ENCODE measurements around the gene ENPP1. TPM values are rescaled to one million over a fixed set of nuclear protein-coding genes. Genes with fewer than 3 reads are reported as not detected.
"Not testable (repeated sequence)": the region's sequence is repeated elsewhere in the genome, so short reads cannot be mapped to it uniquely, and the experiment has no call there.

ENPP1 gene
- total and polyA plus RNA-seq, 2 donors (not counting 1 experiment from before 2014, with no cell fraction given) = 48.6 to 85.4 TPM

- Histone ChIP-seq H3K27me3 (ENCODE audit: control insufficient read depth, insufficient read depth, low read length) (no peaks in the 10 kb centered on the region), H3K4me2 (ENCODE audit: extremely low read depth, insufficient read depth, low read length) (peak overlapping the region; percentile 46), H3K4me1 (ENCODE audit: control insufficient read depth, extremely low read depth, insufficient read depth, low read length) (peaks cover 5% of the 10 kb centered on the region), H3K4me3 (replicated peaks in 1 of 4; ENCODE audit: control extremely low read depth in 1 of 4, insufficient read depth in 1 of 4, low read depth in 3 of 4, low read length in 4 of 4) (no peak overlapping the region), H3K27ac (ENCODE audit: insufficient read depth, low read length) (no peak overlapping the region), H3K9me3 (ENCODE audit: control insufficient read depth, insufficient read depth, low read depth, low read length) (no peaks in the 10 kb centered on the region), H3K9ac (ENCODE audit: insufficient read depth, low read length) (no peak overlapping the region), H3K79me2 (ENCODE audit: control insufficient read depth, insufficient read depth, low read length) (no peaks in the 10 kb centered on the region), H2AFZ (ENCODE audit: low read length) (no peak overlapping the region), H3K36me3 (ENCODE audit: control insufficient read depth, insufficient read depth, low read length) (no peaks in the 10 kb centered on the region), H4K20me1 (ENCODE audit: control insufficient read depth, extremely low read depth, insufficient read depth, low read length) (no peaks in the 10 kb centered on the region)
- TF ChIP-seq CTCF (conservative IDR thresholded peaks at IDR 0.05 in 1 of 2, IDR thresholded peaks at IDR 0.05 in 1 of 2; ENCODE audit: low read depth in 1 of 2, low read length in 2 of 2) (no peak), EZH2 (IDR thresholded peaks at IDR 0.05; ENCODE audit: low read length, missing control alignments) (no peak)
- peak; percentile 24 to 68 for DNase-seq (ENCODE audit: low read depth in 2 of 2)
Measured at GRCh38 chr6:131911951-131912350, 104.1 kb downstream of the ENPP1 start.

- DNase-seq (ENCODE audit: low read depth in 2 of 2) = peak; percentile 45 to 57
- no peak overlapping the region for H2AFZ ChIP-seq (ENCODE audit: low read length)
Measured at GRCh38 chr6:131914234-131914633, 106.4 kb downstream of the ENPP1 start.

GRCh38 chr6:131914967-131915751 is 107.3 kb downstream of the ENPP1 start:
- no peaks in the 10 kb centered on the region for H3K9me3 ChIP-seq (ENCODE audit: control insufficient read depth, insufficient read depth, low read depth, low read length)
- no peak overlapping the region for H3K4me3 ChIP-seq (replicated peaks in 1 of 4; ENCODE audit: control extremely low read depth in 1 of 4, insufficient read depth in 1 of 4, low read depth in 3 of 4, low read length in 4 of 4)
- no peak overlapping the region for H3K9ac ChIP-seq (ENCODE audit: insufficient read depth, low read length)
- H2AFZ ChIP-seq (ENCODE audit: low read length) = peak overlapping the region; percentile 49
- H3K4me1 ChIP-seq (ENCODE audit: control insufficient read depth, extremely low read depth, insufficient read depth, low read length) = peaks cover 5% of the 10 kb centered on the region
- no peaks in the 10 kb centered on the region for H4K20me1 ChIP-seq (ENCODE audit: control insufficient read depth, extremely low read depth, insufficient read depth, low read length)
- H3K4me2 ChIP-seq (ENCODE audit: extremely low read depth, insufficient read depth, low read length) = no peak overlapping the region
- no peaks in the 10 kb centered on the region for H3K36me3 ChIP-seq (ENCODE audit: control insufficient read depth, insufficient read depth, low read length)
- peak; percentile 78 to 89 for DNase-seq (ENCODE audit: low read depth in 2 of 2)
- H3K79me2 ChIP-seq (ENCODE audit: control insufficient read depth, insufficient read depth, low read length) = no peaks in the 10 kb centered on the region
- no peak for TF ChIP-seq EZH2 (IDR thresholded peaks at IDR 0.05; ENCODE audit: low read length, missing control alignments)
- peak; percentile 78 to 89 for TF ChIP-seq CTCF (conservative IDR thresholded peaks at IDR 0.05 in 1 of 2, IDR thresholded peaks at IDR 0.05 in 1 of 2; ENCODE audit: low read depth in 1 of 2, low read length in 2 of 2)
- no peaks in the 10 kb centered on the region for H3K27me3 ChIP-seq (ENCODE audit: control insufficient read depth, insufficient read depth, low read length)
- no peak overlapping the region for H3K27ac ChIP-seq (ENCODE audit: insufficient read depth, low read length)

More at GRCh38 chr6:131914234-131914633, 106.4 kb downstream of the ENPP1 start:
- TF ChIP-seq CTCF (conservative IDR thresholded peaks at IDR 0.05 in 1 of 2, IDR thresholded peaks at IDR 0.05 in 1 of 2; ENCODE audit: low read depth in 1 of 2, low read length in 2 of 2) (no peak), EZH2 (IDR thresholded peaks at IDR 0.05; ENCODE audit: low read length, missing control alignments) (no peak)
- H3K36me3 ChIP-seq (ENCODE audit: control insufficient read depth, insufficient read depth, low read length) = no peaks in the 10 kb centered on the region
- H4K20me1 ChIP-seq (ENCODE audit: control insufficient read depth, extremely low read depth, insufficient read depth, low read length) = no peaks in the 10 kb centered on the region
- H3K27ac ChIP-seq (ENCODE audit: insufficient read depth, low read length) = no peak overlapping the region
- peaks cover 5% of the 10 kb centered on the region for H3K4me1 ChIP-seq (ENCODE audit: control insufficient read depth, extremely low read depth, insufficient read depth, low read length)
- no peaks in the 10 kb centered on the region for H3K27me3 ChIP-seq (ENCODE audit: control insufficient read depth, insufficient read depth, low read length)
- no peak overlapping the region for H3K9ac ChIP-seq (ENCODE audit: insufficient read depth, low read length)
- H3K4me2 ChIP-seq (ENCODE audit: extremely low read depth, insufficient read depth, low read length) = no peak overlapping the region
- H3K4me3 ChIP-seq (replicated peaks in 1 of 4; ENCODE audit: control extremely low read depth in 1 of 4, insufficient read depth in 1 of 4, low read depth in 3 of 4, low read length in 4 of 4) = no peak overlapping the region
- no peaks in the 10 kb centered on the region for H3K79me2 ChIP-seq (ENCODE audit: control insufficient read depth, insufficient read depth, low read length)
- no peaks in the 10 kb centered on the region for H3K9me3 ChIP-seq (ENCODE audit: control insufficient read depth, insufficient read depth, low read depth, low read length)

GRCh38 chr6:131916091-131916796 is 108.4 kb downstream of the ENPP1 start:
- H2AFZ ChIP-seq (ENCODE audit: low read length); H3K27me3 ChIP-seq (ENCODE audit: control insufficient read depth, insufficient read depth, low read length): not testable (repeated sequence)

More at GRCh38 chr6:131916091-131916796, 108.4 kb downstream of the ENPP1 start:
- H4K20me1 ChIP-seq (ENCODE audit: control insufficient read depth, extremely low read depth, insufficient read depth, low read length); H3K27ac ChIP-seq (ENCODE audit: insufficient read depth, low read length); H3K79me2 ChIP-seq (ENCODE audit: control insufficient read depth, insufficient read depth, low read length); H3K4me3 ChIP-seq (replicated peaks in 1 of 4; ENCODE audit: control extremely low read depth in 1 of 4, insufficient read depth in 1 of 4, low read depth in 3 of 4, low read length in 4 of 4); H3K9ac ChIP-seq (ENCODE audit: insufficient read depth, low read length); H3K9me3 ChIP-seq (ENCODE audit: control insufficient read depth, insufficient read depth, low read depth, low read length); H3K4me1 ChIP-seq (ENCODE audit: control insufficient read depth, extremely low read depth, insufficient read depth, low read length); H3K36me3 ChIP-seq (ENCODE audit: control insufficient read depth, insufficient read depth, low read length); DNase-seq (ENCODE audit: low read depth in 2 of 2); H3K4me2 ChIP-seq (ENCODE audit: extremely low read depth, insufficient read depth, low read length): not testable (repeated sequence)
